WI38 (cell line): Measurements from ENCODE around the gene GEN1.

Experiments
- H3K4me3 ChIP-seq: 2 replicates; pipeline ENCODE4 v1.5.1; 2011; ENCODE audit warnings: low read depth, mild to moderate bottlenecking, control low read depth, low read length
- CTCF ChIP-seq: IDR thresholded peaks from 2 replicates; pipeline ENCODE4 v1.5.1; 2012; ENCODE audit warnings: low read depth, mild to moderate bottlenecking, control low read depth, low read length

Gene GEN1

GRCh38 chr2:17753803-17754663, at the start of gene GEN1, which contains the start of gene SMC6:
GEN1 (plus strand) TSS chr2:17754138; CDS start chr2:17759944, 5,806 bp downstream.
SMC6 (minus strand) TSS chr2:17753810; CDS start chr2:17745946, 7,864 bp downstream.
- H3K4me3 ChIP-seq: peak within 1 kb of the TSS; percentile 89
- no peak for TF ChIP-seq CTCF

GRCh38 chr2:17706845-17707244, 47.1 kb upstream of the GEN1 start:
- no peak overlapping the region for H3K4me3 ChIP-seq
- no peak for TF ChIP-seq CTCF

- no peak overlapping the region for H3K4me3 ChIP-seq
- TF ChIP-seq CTCF: no peak
These were observed 45.4 kb upstream of the GEN1 start for GRCh38 chr2:17708501-17708900.

- no peak for TF ChIP-seq CTCF
- no peak overlapping the region for H3K4me3 ChIP-seq
These were observed 44.0 kb upstream of the GEN1 start for GRCh38 chr2:17709897-17710296.

GRCh38 chr2:17710547-17711248, 43.2 kb upstream of the GEN1 start:
- no peak for TF ChIP-seq CTCF
- H3K4me3 ChIP-seq: no peak overlapping the region

GRCh38 chr2:17713291-17713690, 40.6 kb upstream of the GEN1 start:
- H3K4me3 ChIP-seq: no peak overlapping the region
- TF ChIP-seq CTCF: no peak

- no peak for TF ChIP-seq CTCF
- no peak overlapping the region for H3K4me3 ChIP-seq
These were observed 36.3 kb upstream of the GEN1 start for GRCh38 chr2:17717666-17718065.
